Fibroblast of skin of scalp (primary cell): ENCODE data around the gene SSUH2.

Experiments used
- DNase-seq: peaks from one replicate; pipeline ENCODE4 v3.0.0-alpha.2; 2013

Gene SSUH2

DNA sequence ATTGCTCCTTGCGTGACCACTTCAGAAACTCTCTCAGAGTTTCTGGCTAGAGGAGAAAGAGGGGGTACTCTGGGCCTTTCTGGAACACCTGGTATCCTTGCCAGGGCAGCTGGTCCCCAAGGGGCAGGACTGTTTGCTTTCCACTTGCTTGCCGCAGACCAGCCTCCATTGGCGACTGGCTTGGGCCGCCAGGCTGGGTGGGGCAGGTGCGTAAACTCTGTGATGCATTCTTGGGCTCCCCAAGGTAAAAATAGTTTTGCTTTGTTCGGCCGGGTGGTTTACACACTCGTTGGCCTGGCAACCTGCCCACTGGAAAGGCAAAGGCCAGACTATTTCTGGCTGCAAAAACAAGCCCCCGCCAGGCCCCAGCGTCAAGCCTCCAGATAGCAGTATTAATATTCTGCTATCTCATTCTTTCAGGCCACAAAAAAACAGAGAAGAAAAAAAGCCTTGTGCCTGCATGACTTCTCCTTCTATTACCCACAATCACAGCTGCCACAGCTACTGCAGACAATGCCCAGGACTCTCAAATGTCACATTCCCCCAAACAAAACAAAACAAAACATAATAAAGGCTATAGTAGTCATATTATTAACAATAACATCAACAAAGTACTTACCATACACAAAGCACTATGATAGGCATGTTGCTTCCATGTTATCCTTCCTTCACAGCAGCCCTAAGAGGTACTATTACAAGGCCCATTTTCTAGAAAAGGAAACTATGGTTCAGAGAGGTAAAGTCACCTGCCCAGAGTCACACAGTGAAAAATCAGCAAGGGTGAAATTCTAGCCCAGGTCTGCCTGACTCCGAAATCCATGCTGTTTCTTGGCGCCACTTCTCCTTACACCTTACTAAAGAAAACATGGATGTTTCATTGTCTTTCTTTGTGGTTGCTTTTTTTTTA, 14.0 kb upstream of the SSUH2 start:
- peak; percentile 60 for DNase-seq

- DNase-seq = peak; percentile 43
Measured at GRCh38 chr3:8657804-8658305, 13.3 kb upstream of the SSUH2 start.

GRCh38 chr3:8656240-8656639, 11.6 kb upstream of the SSUH2 start:
- no peak for DNase-seq

- no peak for DNase-seq
Measured at GRCh38 chr3:8655387-8655835, 10.8 kb upstream of the SSUH2 start.

DNA sequence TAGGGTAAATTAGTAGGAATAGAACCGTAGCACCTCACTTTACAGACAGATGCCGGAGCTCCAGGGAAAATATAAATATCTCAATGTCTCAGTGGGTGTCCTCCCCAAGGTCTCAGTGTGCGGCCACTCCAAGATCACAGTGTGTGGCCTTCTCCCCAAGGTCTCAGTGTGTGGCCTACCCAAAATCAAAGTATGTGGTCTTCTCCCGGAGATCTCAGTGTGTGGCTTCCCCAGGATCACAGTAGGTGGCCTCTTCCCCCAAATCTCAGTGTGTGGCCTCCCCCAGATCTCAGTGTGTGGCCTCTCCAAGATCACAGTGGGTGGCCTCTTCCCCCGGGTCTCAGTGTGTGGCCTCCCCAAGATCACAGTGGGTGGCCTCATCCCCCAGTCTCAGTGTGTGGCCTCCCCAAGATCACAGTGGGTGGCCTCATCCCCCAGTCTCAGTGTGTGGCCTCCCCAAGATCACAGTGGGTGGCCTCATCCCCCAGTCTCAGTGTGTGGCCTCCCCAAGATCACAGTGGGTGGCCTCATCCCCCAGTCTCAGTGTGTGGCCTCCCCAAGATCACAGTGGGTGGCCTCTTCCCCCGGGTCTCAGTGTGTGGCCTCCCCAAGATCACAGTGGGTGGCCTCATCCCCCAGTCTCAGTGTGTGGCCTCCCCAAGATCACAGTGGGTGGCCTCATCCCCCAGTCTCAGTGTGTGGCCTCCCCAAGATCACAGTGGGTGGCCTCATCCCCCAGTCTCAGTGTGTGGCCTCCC, 10.2 kb upstream of the SSUH2 start:
- DNase-seq = peak; percentile 12

DNA sequence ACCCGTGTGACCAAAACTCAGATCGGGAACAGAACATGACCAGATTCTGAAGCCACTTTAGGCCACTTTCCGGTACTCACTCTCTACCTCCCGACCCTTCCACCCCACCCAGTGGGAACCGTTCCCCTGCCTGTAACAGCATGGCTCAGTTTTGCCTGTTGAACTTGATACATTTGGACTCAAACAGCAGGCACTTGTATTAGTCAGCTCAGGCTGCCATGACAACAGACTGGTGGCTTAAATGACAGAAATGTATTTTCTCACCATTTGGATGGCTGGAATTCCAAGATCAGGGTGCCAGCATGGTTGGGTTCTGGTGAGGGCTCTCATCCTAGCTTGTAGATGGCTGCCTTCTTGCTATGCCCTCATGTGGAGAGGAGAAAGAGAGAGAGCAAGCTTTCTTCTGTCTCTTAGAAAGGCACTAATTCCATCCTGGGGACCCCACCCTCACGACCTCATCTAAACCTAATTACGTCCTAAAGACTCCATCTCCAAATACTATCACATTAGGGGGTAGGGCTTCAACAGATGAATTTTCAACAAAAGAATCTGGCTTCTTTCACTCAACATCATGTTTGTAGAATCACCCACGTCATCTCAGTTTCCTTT, 9.3 kb upstream of the SSUH2 start:
- DNase-seq = peak; percentile 44

DNA sequence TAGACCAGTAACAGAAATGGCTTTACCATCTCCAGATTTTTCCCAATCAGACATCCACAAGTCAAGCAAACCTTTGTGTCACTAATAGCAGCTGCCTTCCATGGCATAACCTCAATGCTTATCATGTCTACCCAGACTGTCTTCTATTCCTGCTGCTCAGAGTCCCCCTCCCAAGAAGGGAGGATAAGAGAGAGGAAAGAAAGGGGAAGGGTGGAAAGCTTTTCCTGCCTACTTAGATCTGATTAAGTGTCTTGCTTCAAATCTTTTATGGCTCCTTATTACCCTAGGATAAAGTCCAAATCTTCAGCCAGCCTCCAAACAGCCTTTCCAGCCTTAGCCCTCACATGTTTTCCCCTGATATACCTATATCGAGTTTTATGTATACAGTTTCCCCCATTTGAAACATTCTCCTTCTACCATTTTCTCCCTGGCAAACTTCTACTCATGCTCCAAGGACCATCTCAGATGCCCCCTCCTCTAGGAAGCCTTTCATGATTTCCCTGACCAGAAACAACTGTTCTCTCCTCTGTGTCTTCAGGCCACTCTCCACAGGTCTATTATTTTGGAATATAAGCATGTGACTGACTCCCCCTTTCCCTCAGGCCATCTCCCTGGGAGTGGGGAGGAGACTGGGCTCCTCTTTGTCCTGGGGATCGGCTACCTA, 7.9 kb upstream of the SSUH2 start:
- DNase-seq = no peak

GRCh38 chr3:8651418-8652323, 7.1 kb upstream of the SSUH2 start:
- no peak for DNase-seq

GRCh38 chr3:8650583-8651416, 6.2 kb upstream of the SSUH2 start:
- no peak for DNase-seq

- no peak for DNase-seq
Measured at GRCh38 chr3:8649757-8650156, 5.2 kb upstream of the SSUH2 start.

DNA sequence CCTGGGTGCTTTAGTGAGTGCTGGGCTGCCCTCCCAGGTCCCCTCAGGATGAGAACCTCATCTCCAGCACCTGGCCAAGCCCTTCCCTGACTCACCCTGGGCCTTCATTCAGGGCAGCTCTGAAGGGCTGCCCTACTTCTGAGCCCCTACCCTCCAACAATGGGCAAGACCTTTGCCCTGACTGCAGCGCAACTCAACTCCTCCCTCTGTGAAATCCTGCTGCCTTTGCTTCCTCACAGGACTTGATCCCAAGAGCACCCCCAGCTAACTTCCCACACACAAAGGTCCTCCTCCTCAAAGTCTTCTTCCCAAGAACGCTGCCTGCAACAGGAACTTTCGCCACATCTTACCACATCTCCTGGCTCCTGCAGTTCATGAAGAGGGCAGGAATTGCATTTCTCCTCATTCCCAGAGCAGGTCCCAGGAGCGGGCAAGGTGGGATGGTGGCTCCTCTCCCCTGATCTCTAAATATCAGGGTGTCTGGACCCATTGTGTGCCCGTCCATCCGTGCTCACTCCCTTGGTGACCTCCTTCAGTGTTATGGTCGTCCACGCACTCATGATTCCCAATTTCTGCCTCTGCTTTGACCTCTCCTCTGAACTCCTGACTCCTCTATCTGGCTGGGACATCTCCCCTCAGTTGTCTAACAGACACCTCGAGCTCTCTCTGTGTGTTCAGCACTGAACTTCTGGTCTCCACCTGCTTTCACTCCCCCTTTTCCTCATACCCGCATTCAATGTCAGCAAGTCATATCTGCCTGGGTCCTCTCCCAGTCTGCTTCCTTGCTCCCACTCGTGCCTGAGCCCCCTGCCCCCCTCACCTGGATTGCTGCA, 4.5 kb upstream of the SSUH2 start:
- no peak for DNase-seq

DNA sequence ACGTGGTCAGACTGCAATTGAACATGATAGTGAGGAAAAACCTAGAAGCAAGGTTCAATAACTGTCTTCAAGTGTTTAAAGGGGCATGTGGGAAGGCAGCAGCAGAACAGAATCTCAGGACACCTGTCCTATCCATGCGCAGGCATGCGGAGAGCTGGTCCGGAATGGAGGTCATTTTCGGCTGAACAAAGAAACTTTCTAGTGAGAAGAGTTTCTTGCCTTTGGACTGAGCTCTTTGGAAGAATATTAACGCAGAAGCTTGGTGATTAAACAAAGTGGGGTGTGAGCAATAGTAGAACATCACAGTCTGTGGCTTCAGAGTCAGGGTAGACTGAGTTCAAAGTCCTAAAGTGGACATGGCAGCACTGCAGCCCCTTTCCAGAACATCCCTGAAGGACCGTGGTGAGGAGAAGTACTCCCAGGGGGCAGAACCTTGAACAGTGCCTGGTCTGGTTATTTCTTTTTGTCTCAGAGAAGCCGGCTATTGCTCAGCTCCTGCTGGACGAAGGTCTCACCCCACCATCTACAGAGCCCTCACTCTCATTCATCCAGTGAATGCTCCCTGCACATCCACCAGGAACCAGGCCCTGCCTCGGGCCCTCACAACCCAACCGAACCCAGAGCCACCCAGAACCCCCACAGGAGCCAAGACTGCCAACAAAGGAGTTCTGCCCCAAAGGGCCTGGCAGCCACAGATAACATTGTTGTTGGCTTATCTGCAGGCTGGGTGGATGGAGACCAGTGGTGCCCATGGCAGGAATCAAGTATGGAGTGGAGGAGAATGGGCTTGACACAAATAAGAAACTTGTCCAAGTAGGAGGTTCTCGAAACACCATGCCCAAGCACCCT, 2.8 kb upstream of the SSUH2 start:
- no peak for DNase-seq

GRCh38 chr3:8646313-8646938, 1.8 kb upstream of the SSUH2 start:
- no peak for DNase-seq

GRCh38 chr3:8645712-8646111, 1.1 kb upstream of the SSUH2 start:
- no peak for DNase-seq

DNA sequence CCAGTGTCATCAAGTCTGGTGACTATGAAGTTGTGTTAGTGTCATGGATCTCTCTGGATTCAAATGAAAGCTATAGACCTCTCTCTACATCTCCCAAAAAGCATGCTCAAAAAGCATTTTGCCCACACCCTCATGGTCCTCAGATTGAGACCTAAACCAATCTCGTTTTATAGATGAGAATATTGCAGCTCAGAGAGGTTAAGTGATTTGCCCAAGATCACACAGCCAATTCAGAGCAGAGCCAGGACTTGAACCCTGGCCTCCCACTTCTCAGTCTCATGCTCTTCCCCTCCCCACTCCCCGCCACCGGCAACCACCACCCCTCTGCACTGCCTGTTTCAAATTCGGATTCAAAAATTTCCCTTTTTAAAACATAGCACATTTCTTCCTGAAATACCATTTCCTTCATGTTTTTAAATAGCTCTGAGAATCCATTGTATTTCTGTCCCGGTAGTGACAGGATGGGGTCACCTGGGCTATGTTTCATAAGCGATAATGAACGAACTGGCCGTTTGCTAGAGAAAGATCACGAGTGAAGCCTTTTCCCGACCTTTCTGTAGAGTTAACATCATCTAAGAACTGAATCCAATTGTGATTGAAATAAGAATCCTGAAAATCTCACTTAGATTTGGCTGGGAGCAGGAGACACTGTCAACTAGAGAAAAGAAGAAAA, 769 bp downstream of the SSUH2 start:
- DNase-seq = no peak

DNA sequence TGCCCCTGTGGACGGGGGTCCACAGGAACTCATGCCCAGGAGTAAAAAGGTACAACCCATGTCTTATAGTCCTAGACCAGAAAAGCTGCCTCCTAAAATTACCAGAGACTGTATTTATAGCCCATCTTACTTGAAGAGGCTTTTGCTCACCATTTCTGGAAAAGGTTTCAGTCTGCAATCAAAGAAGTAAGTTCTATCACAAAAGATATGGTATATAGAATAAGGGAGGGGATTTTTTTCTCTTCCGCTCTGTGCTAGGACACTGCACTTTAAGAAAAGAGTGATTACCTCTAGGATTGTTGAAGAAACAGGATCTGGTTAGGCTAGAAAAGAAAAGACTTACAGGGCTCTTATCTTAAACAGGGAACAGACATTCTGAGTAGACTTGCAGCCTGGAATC, 2.6 kb downstream of the SSUH2 start:
- DNase-seq = no peak

DNA sequence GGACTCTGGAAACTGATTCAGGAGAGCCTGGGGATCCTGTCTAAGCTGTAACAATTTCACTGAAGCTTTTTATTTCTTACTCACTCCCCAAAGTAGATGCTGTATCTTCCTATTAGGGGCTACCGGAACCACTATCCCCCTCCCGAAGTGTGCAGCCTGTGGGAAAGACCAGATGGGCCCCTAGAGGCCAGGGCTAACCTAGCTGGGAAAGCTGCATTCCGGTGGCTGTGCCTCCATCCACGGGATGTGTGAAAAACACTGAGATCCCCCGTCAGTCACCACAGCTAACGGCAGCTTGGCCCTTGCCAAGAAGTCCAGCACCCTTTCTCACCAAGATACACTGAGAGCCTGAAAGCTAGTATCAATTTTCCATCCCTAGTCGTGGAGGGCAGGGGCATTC, 3.1 kb downstream of the SSUH2 start:
- no peak for DNase-seq

DNA sequence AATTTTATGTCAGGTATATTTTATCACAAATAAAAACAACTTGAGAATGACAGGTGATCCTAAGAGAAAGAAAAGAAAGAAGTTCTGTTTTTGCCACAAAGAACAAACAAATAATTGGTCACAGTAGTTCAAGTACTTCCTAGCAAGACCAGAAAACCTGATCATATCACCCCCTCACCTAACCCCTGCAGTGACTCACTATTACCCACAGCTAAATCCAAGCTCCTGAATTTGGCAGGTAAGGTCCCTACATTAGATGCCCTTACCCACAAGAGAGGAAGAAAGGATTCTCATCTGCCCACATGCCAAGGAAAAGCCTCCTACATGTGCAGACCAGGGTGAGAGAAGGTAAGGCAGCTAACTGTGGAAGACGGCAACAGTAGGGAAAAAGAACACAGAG, 4.4 kb downstream of the SSUH2 start:
- no peak for DNase-seq
